CD4-positive, CD25-positive, alpha-beta regulatory T cell (primary cell): Measurements from ENCODE around the gene CSTB. TPM values are rescaled to one million over a fixed set of nuclear protein-coding genes. Genes with fewer than 3 reads are reported as not detected.

Source experiments
- ATAC-seq, 2 donors: fragments of 150-1000 bp; cut with Tn5 transposase; one replicate each; pipeline ENCODE4 v1.10.0; 2021; ENCODE audit warnings: low read depth in 2 of 2, moderate number of reproducible peaks in 2 of 2, moderate library complexity in 1 of 2
- DNase-seq, 3 donors: peaks; one replicate each; pipeline versions ENCODE4 v3.0.0 to v3.0.0-alpha.2; 2012 to 2022; ENCODE audit warnings: mixed read lengths in 1 of 3
- H3K27ac ChIP-seq: one replicate; pipeline ENCODE4 v1.7.0; 2013; ENCODE audit warnings: mild to moderate bottlenecking, low read length; ENCODE audit not compliant: insufficient read depth, poor library complexity, severe bottlenecking
- H3K27me3 ChIP-seq: one replicate; pipeline ENCODE4 v1.7.0; 2013; ENCODE audit warnings: low read length; ENCODE audit not compliant: control insufficient read depth, insufficient read depth
- H3K36me3 ChIP-seq: one replicate; pipeline ENCODE4 v1.7.0; 2013; ENCODE audit warnings: mild to moderate bottlenecking, low read length, moderate library complexity; ENCODE audit not compliant: control insufficient read depth, insufficient read depth
- H3K4me1 ChIP-seq: 2 replicates; pipeline ENCODE4 v1.7.0; 2013; ENCODE audit warnings: mild to moderate bottlenecking, low read length; ENCODE audit not compliant: insufficient read depth, control insufficient read depth, poor library complexity, severe bottlenecking
- H3K4me3 ChIP-seq: one replicate; pipeline ENCODE4 v1.7.0; 2013; ENCODE audit warnings: low read depth, mild to moderate bottlenecking, low read length, moderate library complexity
- H3K9me3 ChIP-seq, 2 experiments: 1 replicate in 1 of 2; 2 replicates in 1 of 2; pipeline ENCODE4 v1.7.0; 2013; ENCODE audit warnings: low read length in 2 of 2, mild to moderate bottlenecking in 1 of 2, moderate library complexity in 1 of 2; ENCODE audit not compliant: control insufficient read depth in 2 of 2
- H3K27ac Mint-ChIP-seq, 3 donors: one replicate each; pipeline ENCODE4 v1.8.0; 2020 to 2022; ENCODE audit warnings: mild to moderate bottlenecking in 3 of 3, mixed read lengths in 3 of 3, moderate library complexity in 2 of 3
- H3K27me3 Mint-ChIP-seq: one replicate; pipeline ENCODE4 v1.8.0; 2022; ENCODE audit warnings: mild to moderate bottlenecking, mixed read lengths
- H3K36me3 Mint-ChIP-seq: one replicate; pipeline ENCODE4 v1.8.0; 2020; ENCODE audit warnings: mixed read lengths
- H3K4me1 Mint-ChIP-seq, 4 donors: one replicate each; pipeline ENCODE4 v1.8.0; 2020 to 2022; ENCODE audit warnings: mixed read lengths in 4 of 4, mild to moderate bottlenecking in 1 of 4
- H3K4me3 Mint-ChIP-seq, 4 donors: one replicate each; pipeline ENCODE4 v1.8.0; 2020 to 2022; ENCODE audit warnings: mild to moderate bottlenecking in 4 of 4, mixed read lengths in 4 of 4, moderate library complexity in 3 of 4
- H3K9me3 Mint-ChIP-seq, 7 donors: one replicate each; pipeline ENCODE4 v1.8.0; 2020 to 2022; ENCODE audit warnings: mixed read lengths in 7 of 7, mild to moderate bottlenecking in 3 of 7, moderate library complexity in 2 of 7
- polyA plus RNA-seq, 4 donors: library from polyadenylated mRNA; unstranded; fragments of 300-500 nt; fragmentation: Illumina TruSeq; gene quantifications; one replicate each; pipeline ENCODE4 v1.2.3, GENCODE V29; 2021
- total RNA-seq: library from RNA; stranded (reverse); gene quantifications from one replicate; pipeline ENCODE4 v1.2.3, GENCODE V29; 2022

CSTB gene
- total and polyA plus RNA-seq, 5 donors from 2014 or later, result 24.5 to 138 (median 84.2) TPM

- Histone ChIP-seq H3K4me1 (no peaks in the 10 kb centered on the region), H3K4me3 (no peak overlapping the region), H3K36me3 (peaks cover 29% of the 10 kb centered on the region), H3K9me3 (no peaks in the 10 kb centered on the region), H3K27ac (no peak overlapping the region), H3K27me3 (no peaks in the 10 kb centered on the region)
- ATAC-seq, result no peak
- Mint-ChIP-seq H3K4me1 (no peaks in the 10 kb centered on the region), H3K27ac (no peak overlapping the region), H3K36me3 (peaks cover 13% of the 10 kb centered on the region), H3K4me3 (no peak overlapping the region), H3K27me3 (no peaks in the 10 kb centered on the region), H3K9me3 (no peaks in the 10 kb centered on the region)
- no peak for DNase-seq
Measured at GRCh38 chr21:43758811-43759210, 17.3 kb downstream of the CSTB start.

GRCh38 chr21:43758111-43758641 lies 17.9 kb downstream of the CSTB start:
- Mint-ChIP-seq H3K4me3 (peak overlapping the region in 1 of 4 donors; percentile 10), H3K36me3 (peaks cover 14% of the 10 kb centered on the region), H3K27ac (no peak overlapping the region), H3K4me1 (no peaks in the 10 kb centered on the region), H3K27me3 (no peaks in the 10 kb centered on the region), H3K9me3 (no peaks in the 10 kb centered on the region)
- ATAC-seq (no peak), DNase-seq (no peak)
- Histone ChIP-seq H3K27ac (no peak overlapping the region), H3K4me3 (no peak overlapping the region), H3K27me3 (no peaks in the 10 kb centered on the region), H3K4me1 (no peaks in the 10 kb centered on the region), H3K36me3 (peaks cover 35% of the 10 kb centered on the region), H3K9me3 (no peaks in the 10 kb centered on the region)

DNA sequence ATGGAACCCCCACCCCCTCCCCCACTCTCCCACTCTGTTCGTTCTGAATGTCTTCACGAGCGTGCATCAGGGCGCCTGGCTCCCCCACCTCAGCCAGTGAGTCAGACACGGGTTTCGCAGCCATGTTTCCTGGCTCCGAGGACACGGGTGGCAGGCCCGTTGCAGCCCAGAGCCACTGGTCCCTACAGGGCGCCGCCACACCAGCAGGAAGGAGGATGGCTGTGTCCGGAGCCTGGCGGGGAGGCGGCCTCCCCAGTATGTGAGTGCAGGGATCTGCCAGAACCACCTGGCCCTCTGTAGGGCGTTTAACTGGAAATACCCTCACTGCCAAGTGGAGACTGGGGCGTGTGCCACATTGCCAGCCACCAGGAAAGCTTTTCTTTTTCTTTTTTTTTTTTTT lies 18.5 kb downstream of the CSTB start:
- ATAC-seq (no peak), DNase-seq (no peak)
- H3K36me3 Mint-ChIP-seq, result peaks cover 11% of the 10 kb centered on the region
- no peaks in the 10 kb centered on the region for H3K4me1 Mint-ChIP-seq
- H3K9me3 ChIP-seq, result no peaks in the 10 kb centered on the region
- H3K27ac Mint-ChIP-seq, result no peak overlapping the region
- H3K27me3 ChIP-seq, result no peaks in the 10 kb centered on the region
- no peaks in the 10 kb centered on the region for H3K9me3 Mint-ChIP-seq
- H3K36me3 ChIP-seq, result peaks cover 40% of the 10 kb centered on the region
- no peak overlapping the region for H3K27ac ChIP-seq
- H3K4me3 ChIP-seq, result no peak overlapping the region
- no peak overlapping the region for H3K4me3 Mint-ChIP-seq
- no peaks in the 10 kb centered on the region for H3K4me1 ChIP-seq
- H3K27me3 Mint-ChIP-seq, result no peaks in the 10 kb centered on the region

GRCh38 chr21:43755820-43756594 lies 20.1 kb downstream of the CSTB start:
- Histone ChIP-seq H3K4me3 (no peak overlapping the region), H3K4me1 (no peaks in the 10 kb centered on the region), H3K27ac (no peak overlapping the region), H3K9me3 (no peaks in the 10 kb centered on the region), H3K27me3 (no peaks in the 10 kb centered on the region), H3K36me3 (peaks cover 44% of the 10 kb centered on the region)
- H3K9me3 Mint-ChIP-seq, result no peaks in the 10 kb centered on the region
- peak overlapping the region in 2 of 3 donors; percentile 28 to 69 for H3K27ac Mint-ChIP-seq
- H3K27me3 Mint-ChIP-seq, result no peaks in the 10 kb centered on the region
- H3K36me3 Mint-ChIP-seq, result peaks cover 11% of the 10 kb centered on the region
- H3K4me1 Mint-ChIP-seq, result no peaks in the 10 kb centered on the region
- DNase-seq (no peak), ATAC-seq (no peak)
- H3K4me3 Mint-ChIP-seq, result no peak overlapping the region

GRCh38 chr21:43754948-43755781 lies 20.9 kb downstream of the CSTB start:
- H3K4me3 Mint-ChIP-seq, result no peak overlapping the region

DNA sequence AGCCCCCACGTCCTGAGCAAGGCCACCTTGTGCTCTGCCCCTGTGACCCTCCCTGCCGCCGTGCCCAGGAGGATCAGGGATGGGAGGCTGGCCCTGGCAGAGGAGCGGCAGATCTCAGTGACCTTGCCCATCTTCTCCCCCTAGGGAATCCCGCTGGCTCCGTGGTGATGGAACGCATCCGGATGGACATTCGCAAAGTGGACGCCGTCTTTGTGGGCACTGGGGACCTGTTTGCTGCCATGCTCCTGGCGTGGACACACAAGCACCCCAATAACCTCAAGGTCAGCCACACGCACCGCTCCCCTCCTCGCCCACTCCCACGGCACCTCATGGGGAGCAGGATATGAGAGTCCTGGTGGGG lies 22.7 kb downstream of the CSTB start:
- Histone ChIP-seq H3K4me1 (no peaks in the 10 kb centered on the region), H3K9me3 (no peaks in the 10 kb centered on the region), H3K4me3 (no peak overlapping the region), H3K27me3 (no peaks in the 10 kb centered on the region), H3K36me3 (peaks cover 50% of the 10 kb centered on the region), H3K27ac (no peak overlapping the region)
- ATAC-seq (no peak), DNase-seq (no peak)
- H3K9me3 Mint-ChIP-seq, result no peaks in the 10 kb centered on the region
- no peaks in the 10 kb centered on the region for H3K4me1 Mint-ChIP-seq
- H3K36me3 Mint-ChIP-seq, result peaks cover 14% of the 10 kb centered on the region
- H3K27ac Mint-ChIP-seq, result no peak overlapping the region
- H3K27me3 Mint-ChIP-seq, result no peaks in the 10 kb centered on the region
- H3K4me3 Mint-ChIP-seq, result no peak overlapping the region

More at GRCh38 chr21:43754948-43755781, 20.9 kb downstream of the CSTB start:
- DNase-seq (no peak), ATAC-seq (no peak)
- Mint-ChIP-seq H3K9me3 (no peaks in the 10 kb centered on the region), H3K27me3 (no peaks in the 10 kb centered on the region), H3K27ac (peak overlapping the region in 1 of 3 donors; percentile 69), H3K36me3 (peaks cover 17% of the 10 kb centered on the region), H3K4me1 (no peaks in the 10 kb centered on the region)
- Histone ChIP-seq H3K4me1 (no peaks in the 10 kb centered on the region), H3K36me3 (peaks cover 49% of the 10 kb centered on the region), H3K9me3 (no peaks in the 10 kb centered on the region), H3K4me3 (no peak overlapping the region), H3K27ac (no peak overlapping the region), H3K27me3 (no peaks in the 10 kb centered on the region)

DNA sequence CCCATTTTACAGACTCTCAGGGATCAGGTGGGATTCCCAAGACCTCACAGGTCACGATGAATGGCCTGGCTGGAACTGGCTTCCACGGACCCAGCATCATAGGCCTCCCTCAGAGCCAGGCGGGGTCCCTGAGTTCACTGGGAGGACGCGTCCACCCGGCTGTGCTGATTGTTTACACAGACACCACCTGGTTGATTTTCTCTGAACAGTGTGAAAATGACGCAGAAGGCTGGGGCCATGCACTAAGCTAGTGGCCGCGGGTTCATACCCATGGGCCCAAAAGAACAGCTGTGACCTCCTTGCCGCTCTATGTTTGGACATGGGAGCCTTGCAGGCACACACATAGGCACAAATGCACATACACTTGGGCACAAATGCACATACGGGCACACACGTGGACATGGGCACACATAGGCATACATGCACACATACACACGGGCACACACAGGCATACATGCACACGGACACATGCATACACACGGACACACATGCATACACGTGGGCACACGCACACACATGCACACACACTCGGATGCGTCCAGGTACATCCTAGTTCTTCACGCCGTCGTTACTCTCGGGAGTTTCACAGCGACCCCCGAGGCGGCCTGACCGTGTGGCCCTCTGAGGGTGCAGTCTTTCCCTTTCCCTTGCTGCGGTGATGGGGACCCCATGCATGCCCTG lies 23.2 kb downstream of the CSTB start:
- no peak overlapping the region for H3K27ac Mint-ChIP-seq
- Histone ChIP-seq H3K27ac (no peak overlapping the region), H3K36me3 (peaks cover 47% of the 10 kb centered on the region), H3K27me3 (no peaks in the 10 kb centered on the region), H3K4me3 (no peak overlapping the region), H3K9me3 (no peaks in the 10 kb centered on the region), H3K4me1 (no peaks in the 10 kb centered on the region)
- no peaks in the 10 kb centered on the region for H3K4me1 Mint-ChIP-seq
- DNase-seq (no peak), ATAC-seq (no peak)
- H3K36me3 Mint-ChIP-seq, result peaks cover 15% of the 10 kb centered on the region
- no peaks in the 10 kb centered on the region for H3K27me3 Mint-ChIP-seq
- no peaks in the 10 kb centered on the region for H3K9me3 Mint-ChIP-seq
- no peak overlapping the region for H3K4me3 Mint-ChIP-seq
